ENCODE data around the gene EYA3. TPM values are rescaled to one million over a fixed set of nuclear protein-coding genes. Genes with fewer than 3 reads are reported as not detected.

Gene EYA3
- total and polyA plus RNA-seq, 10 of the 15 experiments (the other 5 are each of a cell fraction or from before 2014, with no cell fraction given): 13.0 to 46.6 (median 23.4) TPM

- H3K4me2 ChIP-seq (ENCODE audit: control insufficient read depth, insufficient read depth): no peak overlapping the region
- intact Hi-C loops (cut with micrococcal nuclease; ENCODE audit: unreplicated experiment): no loop called here
- ATAC-seq: no peak
- TF ChIP-seq SP1 (IDR thresholded peaks at IDR 0.05; ENCODE audit: low read depth, low read length) (no peak), CTCF (IDR thresholded peaks at IDR 0.05 in 2 of 3, conservative IDR thresholded peaks at IDR 0.05 in 1 of 3; ENCODE audit: control insufficient read depth in 2 of 3, extremely low read depth in 1 of 3, insufficient read depth in 1 of 3, low read depth in 3 of 3, low read length in 3 of 3) (no peak), BCL3 (IDR thresholded peaks at IDR 0.05; ENCODE audit: borderline replicate concordance, insufficient read depth, low read depth, low read length, poor library complexity, severe bottlenecking) (no peak), RFX5 (IDR thresholded peaks at IDR 0.05; ENCODE audit: low read depth, low read length) (no peak), NR2C2 (IDR thresholded peaks at IDR 0.05; ENCODE audit: borderline replicate concordance, control insufficient read depth, insufficient read length, low read depth) (no peak), NFIC (IDR thresholded peaks at IDR 0.05; ENCODE audit: low read depth, low read length) (no peak), POLR2A (IDR thresholded peaks at IDR 0.05; ENCODE audit: low read depth, low read length) (no peak), TARDBP (IDR thresholded peaks at IDR 0.05; ENCODE audit: borderline replicate concordance) (no peak), ZNF217 (IDR thresholded peaks at IDR 0.05) (no peak), SMAD5 (IDR thresholded peaks at IDR 0.05; ENCODE audit: low read depth) (no peak), ZBTB4 (CRISPR knock-in tag; IDR thresholded peaks at IDR 0.05) (no peak), WRNIP1 (IDR thresholded peaks at IDR 0.05; ENCODE audit: borderline replicate concordance, low read depth, low read length) (no peak), PAX5 (IDR thresholded peaks at IDR 0.05; ENCODE audit: borderline replicate concordance, low read depth, low read length) (no peak), NFXL1 (IDR thresholded peaks at IDR 0.05; ENCODE audit: borderline replicate concordance) (no peak), ZNF274 (IDR thresholded peaks at IDR 0.05; ENCODE audit: insufficient read depth, insufficient read length) (no peak), HDAC2 (IDR thresholded peaks at IDR 0.05) (no peak), MEF2A (IDR thresholded peaks at IDR 0.05; ENCODE audit: insufficient read depth, low read depth, low read length) (no peak), NFYB (IDR thresholded peaks at IDR 0.05; ENCODE audit: insufficient read depth, low read depth, low read length) (no peak)
- ChIA-PET SMC1A (ENCODE audit: uncharacterized antibody, unreplicated experiment) (interaction anchor here (0.8 to 5.7 kb wide), 8 partner anchors 22 to 214 kb away, joined by 3 to 44 read pairs (median 3); no protein-coding TSS in a partner anchor), RAD21 (ENCODE audit: unreplicated experiment) (interaction anchor here (1.4 to 4.6 kb wide), 3 partner anchors 90 to 123 kb away, joined by 4 to 32 read pairs (median 10); partner anchors contain the start of gene EYA3), POLR2A (interaction anchor here (0.5 kb wide), 1 partner anchor 15 kb away, joined by 8 read pairs; no protein-coding TSS in a partner anchor), CTCF (interaction anchor here (0.8 to 5.6 kb wide), 11 partner anchors 40 to 228 kb away, joined by 3 to 50 read pairs (median 4); no protein-coding TSS in a partner anchor)
- 97% methylated on average over 3 of the region's 3 CpGs for WGBS (ENCODE audit: insufficient coverage, insufficient replicate concordance, low lambda C conversion rate, missing lambda C conversion rate)
- no peak overlapping the region for H3K4me3 ChIP-seq
- H3K9ac ChIP-seq (ENCODE audit: control insufficient read depth, insufficient read depth, low read length): no peak overlapping the region
- in situ Hi-C loops (cut with MboI): no loop called here
- FAIRE-seq: no peak
- H3K4me1 ChIP-seq (ENCODE audit: control insufficient read depth, insufficient read depth, low read length): peaks cover 11% of the 10 kb centered on the region
- DNase-seq (ENCODE audit: low read depth, low spot score): no peak
- H2AFZ ChIP-seq (ENCODE audit: control insufficient read depth, low read depth, low read length): no peak overlapping the region
- no peaks in the 10 kb centered on the region for H3K79me2 ChIP-seq (ENCODE audit: control insufficient read depth, insufficient read depth, low read length)
- BruUV-seq (replicated peaks): no TSS peak
- no peak overlapping the region for H3K27ac ChIP-seq (ENCODE audit: control insufficient read depth, insufficient read depth)
- H3K9me3 ChIP-seq (replicated peaks; ENCODE audit: control insufficient read depth, insufficient read depth, low read length): no peaks in the 10 kb centered on the region
- no peaks in the 10 kb centered on the region for H4K20me1 ChIP-seq (ENCODE audit: control insufficient read depth, insufficient read depth)
- no peaks in the 10 kb centered on the region for H3K36me3 ChIP-seq (ENCODE audit: control insufficient read depth in 2 of 2, insufficient read depth in 2 of 2, low read length in 1 of 2)
- H3K27me3 ChIP-seq (replicated peaks in 1 of 2; ENCODE audit: control insufficient read depth in 2 of 2, insufficient read depth in 2 of 2, low read length in 1 of 2): no peaks in the 10 kb centered on the region
These were observed 107.3 kb downstream of the EYA3 start for GRCh38 chr1:27981145-27981544.
